Thyroid gland (tissue), 4 donors: ENCODE data around the gene GABRR3. TPM values are rescaled to one million over a fixed set of nuclear protein-coding genes. Genes with fewer than 3 reads are reported as not detected.

Experiments
- DNase-seq, 2 donors: peaks; one replicate each; pipeline ENCODE4 v3.0.0-alpha.2; 2019
- H3K27ac ChIP-seq, 3 donors: fragments of 200-600 bp; sonication (generic); 1 replicate in 2 of 3; 2 replicates in 1 of 3; pipeline ENCODE4 v1.5.1; 2016 to 2019; ENCODE audit warnings: mild to moderate bottlenecking in 1 of 3, moderate library complexity in 1 of 3
- H3K27me3 ChIP-seq: fragments of 200-600 bp; sonication (generic); one replicate; pipeline ENCODE4 v1.5.1; 2019
- H3K36me3 ChIP-seq, 2 donors: fragments of 200-600 bp; sonication (generic); one replicate each; pipeline ENCODE4 v1.5.1; 2016 to 2019
- H3K4me1 ChIP-seq, 2 donors: fragments of 200-600 bp; sonication (generic); one replicate each; pipeline ENCODE4 v1.5.1; 2017 to 2019
- H3K4me3 ChIP-seq, 3 donors: fragments of 200-600 bp; sonication (generic); replicated peaks in 1 of 3; 1 replicate in 2 of 3; 2 replicates in 1 of 3; pipeline ENCODE4 v1.5.1; 2016; ENCODE audit warnings: mild to moderate bottlenecking in 1 of 3
- H3K9me3 ChIP-seq: fragments of 200-600 bp; sonication (generic); one replicate; pipeline ENCODE4 v1.5.1; 2017
- CTCF ChIP-seq, 6 experiments: fragments of 200-600 bp in 3 of 6; fragments of 450-650 bp in 3 of 6; sonication (generic) in 3 of 6; IDR thresholded peaks; one replicate each; pipeline ENCODE4 v1.5.1; 2016 to 2019; ENCODE audit warnings: antibody characterized with exemption in 6 of 6, mild to moderate bottlenecking in 2 of 6, inconsistent platforms in 1 of 6, moderate library complexity in 1 of 6
- POLR2A ChIP-seq, 2 donors: fragments of 450-650 bp; IDR thresholded peaks; one replicate each; pipeline ENCODE4 v1.6.1; 2017; ENCODE audit warnings: antibody characterized with exemption in 2 of 2, mild to moderate bottlenecking in 2 of 2, moderate library complexity in 1 of 2
- WGBS, 2 donors: methylation state at CpG; one replicate each; pipeline ENCODE4 v1.1.5; 2017; 5-methylcytosine and 5-hydroxymethylcytosine counted together
- intact Hi-C: fragments of 100-400 bp; cut with DNase I; formaldehyde crosslinking; loops from one replicate; pipeline ENCODE4 v1.15.1; 2023
- total RNA-seq, 4 donors: library from RNA; depleted of rRNA; stranded (reverse); fragments of >200 nt; gene quantifications; one replicate each; pipeline ENCODE4 v1.2.3, GENCODE V29; 2016

GABRR3 gene
- total RNA-seq, 4 donors from 2014 or later: under 0.01 TPM; not detected in 3

GRCh38 chr3:98025392-98025945 is 9.6 kb downstream of the GABRR3 start:
- no peak for DNase-seq
- TF ChIP-seq POLR2A (IDR thresholded peaks at IDR 0.05): no peak
- TF ChIP-seq CTCF (IDR thresholded peaks at IDR 0.05): no peak
- Histone ChIP-seq H3K27me3 (no peaks in the 10 kb centered on the region), H3K4me1 (peaks cover 6 to 11% of the 10 kb centered on the region in 2 donors), H3K4me3 (no peak overlapping the region), H3K9me3 (no peaks in the 10 kb centered on the region), H3K27ac (no peak overlapping the region), H3K36me3 (no peaks in the 10 kb centered on the region)
- 94 to 97% methylated on average over 4 of the region's 4 CpGs for WGBS, 2 donors
- intact Hi-C loops: no loop called here

GRCh38 chr3:98022978-98023820 is 11.9 kb downstream of the GABRR3 start:
- Histone ChIP-seq H3K27ac (no peak overlapping the region), H3K36me3 (no peaks in the 10 kb centered on the region), H3K9me3 (no peaks in the 10 kb centered on the region), H3K27me3 (no peaks in the 10 kb centered on the region), H3K4me3 (no peak overlapping the region), H3K4me1 (peaks cover 6 to 12% of the 10 kb centered on the region in 2 donors)
- WGBS, 2 donors: 30 to 34% methylated on average over 13 of the region's 13 CpGs
- peak; percentile 91 to 95 for DNase-seq
- intact Hi-C loops: loop anchor here (5.0 kb wide), 1 partner anchor 231 kb away; no protein-coding TSS in a partner anchor
- TF ChIP-seq CTCF (IDR thresholded peaks at IDR 0.05) (peak; percentile 91 to 98 (median 94)), POLR2A (IDR thresholded peaks at IDR 0.05) (no peak)

GRCh38 chr3:98021830-98022560 is 13.1 kb downstream of the GABRR3 start:
- WGBS, 2 donors: 61 to 66% methylated on average over 5 of the region's 5 CpGs
- H3K27ac ChIP-seq: no peak overlapping the region
- peaks cover 0 to 9% of the 10 kb centered on the region in 2 donors for H3K4me1 ChIP-seq
- H3K27me3 ChIP-seq: no peaks in the 10 kb centered on the region
- TF ChIP-seq CTCF (IDR thresholded peaks at IDR 0.05) (no peak), POLR2A (IDR thresholded peaks at IDR 0.05) (no peak)
- no peak overlapping the region for H3K4me3 ChIP-seq
- no peaks in the 10 kb centered on the region for H3K36me3 ChIP-seq
- intact Hi-C loops: loop anchor here (5.0 kb wide), 1 partner anchor 230 kb away; no protein-coding TSS in a partner anchor
- H3K9me3 ChIP-seq: no peaks in the 10 kb centered on the region
- no peak for DNase-seq

DNA sequence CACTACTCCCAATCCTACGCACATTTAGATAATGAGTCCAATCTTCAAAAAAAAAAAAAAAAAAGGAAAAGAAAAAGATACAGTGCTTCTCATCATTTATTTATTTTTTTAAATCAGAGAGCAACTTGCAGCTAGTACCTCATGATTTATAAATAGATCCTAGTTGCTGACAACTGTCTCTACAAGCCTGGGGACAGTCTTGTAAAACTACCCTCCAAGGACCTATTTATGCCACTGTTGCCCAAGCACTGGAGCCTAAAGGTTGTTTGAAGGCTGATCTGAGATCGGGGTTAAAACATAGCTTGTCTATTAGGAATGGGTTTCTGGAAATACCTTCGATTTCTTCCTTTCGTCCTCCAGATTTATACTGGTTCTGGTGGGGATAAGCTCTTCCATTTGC is 14.7 kb downstream of the GABRR3 start:
- H3K36me3 ChIP-seq: no peaks in the 10 kb centered on the region
- H3K27ac ChIP-seq: no peak overlapping the region
- no peaks in the 10 kb centered on the region for H3K9me3 ChIP-seq
- DNase-seq: no peak
- intact Hi-C loops: loop anchor here (5.0 kb wide), 1 partner anchor 228 kb away; no protein-coding TSS in a partner anchor
- no peak overlapping the region for H3K4me3 ChIP-seq
- H3K4me1 ChIP-seq: peaks cover 0 to 9% of the 10 kb centered on the region in 2 donors
- no peaks in the 10 kb centered on the region for H3K27me3 ChIP-seq
- 94 to 95% methylated on average over 4 of the region's 4 CpGs for WGBS, 2 donors
- no peak for TF ChIP-seq CTCF (IDR thresholded peaks at IDR 0.05)
- no peak for TF ChIP-seq POLR2A (IDR thresholded peaks at IDR 0.05)
